OCI-LY7 (cell line): ENCODE measurements around the gene TTLL3. TPM values are rescaled to one million over a fixed set of nuclear protein-coding genes. Genes with fewer than 3 reads are reported as not detected.
A peak's percentile ranks its signal among the peaks of the same experiment; 100 is the strongest.

ENCODE experiments used
- BruUV-seq: library from RNA; stranded (reverse); fragments of 400-500 nt; replicated peaks from 2 replicates; lab custom pipeline; 2021; lab: Mats Ljungman, UMichigan
- CTCF ChIA-PET: fragments of 300-600 bp; sonication (Branson Sonifier 250); formaldehyde crosslinking; loops from one replicate; lab custom pipeline; 2022; ENCODE audit warnings: antibody characterized with exemption; ENCODE audit not compliant: unreplicated experiment; lab: Charles Lee
- POLR2A ChIA-PET: fragments of 300-600 bp; sonication (Branson Sonifier 250); formaldehyde crosslinking; loops from one replicate; lab custom pipeline; 2022; ENCODE audit warnings: antibody characterized with exemption; lab: Charles Lee
- DNase-seq: peaks from one replicate; pipeline ENCODE4 v3.0.0-alpha.2; 2015; ENCODE audit warnings: low spot score
- H2AFZ ChIP-seq: fragments of 200-600 bp; sonication (generic), shearing (Covaris generic); 2 replicates; pipeline ENCODE4 v1.6.1; 2014; ENCODE audit warnings: mild to moderate bottlenecking, antibody characterized with exemption, low read length, moderate library complexity
- H3K27ac ChIP-seq: fragments of 200-600 bp; sonication (generic); 2 replicates; pipeline ENCODE4 v1.5.1; 2014; ENCODE audit warnings: mixed run types, low read depth, mild to moderate bottlenecking, moderate library complexity, low read length, inconsistent platforms; ENCODE audit not compliant: poor library complexity, severe bottlenecking
- H3K36me3 ChIP-seq: fragments of 200-600 bp; sonication (generic); 2 replicates; pipeline ENCODE4 v1.6.1; 2014; ENCODE audit warnings: mild to moderate bottlenecking, antibody characterized with exemption, low read length, moderate library complexity, mixed read lengths; ENCODE audit not compliant: insufficient read depth
- H3K4me1 ChIP-seq: fragments of 200-600 bp; sonication (generic); 2 replicates; pipeline ENCODE4 v1.5.1; 2014; ENCODE audit warnings: mild to moderate bottlenecking, low read length; ENCODE audit not compliant: insufficient read depth, poor library complexity, severe bottlenecking
- H3K4me2 ChIP-seq: fragments of 200-600 bp; sonication (generic); 2 replicates; pipeline ENCODE4 v1.6.1; 2014; ENCODE audit warnings: mild to moderate bottlenecking, low read length
- H3K4me3 ChIP-seq: fragments of 200-600 bp; sonication (generic); 2 replicates; pipeline ENCODE4 v1.5.1; 2014; ENCODE audit warnings: mild to moderate bottlenecking, low read depth, low read length; ENCODE audit not compliant: poor library complexity, severe bottlenecking
- H3K79me2 ChIP-seq: fragments of 200-600 bp; sonication (generic); 2 replicates; pipeline ENCODE4 v1.6.1; 2016; ENCODE audit warnings: low read depth, mild to moderate bottlenecking, low read length, moderate library complexity, mixed read lengths; ENCODE audit not compliant: insufficient read depth
- H3K9me2 ChIP-seq: fragments of 200-600 bp; sonication (generic); 2 replicates; pipeline ENCODE4 v1.6.1; 2016; ENCODE audit warnings: mild to moderate bottlenecking, low read length, mixed read lengths; ENCODE audit not compliant: insufficient read depth
- H3K9me3 ChIP-seq: fragments of 200-600 bp; sonication (generic); 2 replicates; pipeline ENCODE4 v1.6.1; 2014; ENCODE audit warnings: mild to moderate bottlenecking, mixed run types, low read length, mixed read lengths
- H4K20me1 ChIP-seq: fragments of 200-600 bp; sonication (generic); 2 replicates; pipeline ENCODE4 v1.6.1; 2014; ENCODE audit warnings: mild to moderate bottlenecking, antibody characterized with exemption, low read length, moderate library complexity, mixed read lengths; ENCODE audit not compliant: insufficient read depth
- EZH2phosphoT487 ChIP-seq: fragments of 200-600 bp; sonication (generic); IDR thresholded peaks from 2 replicates; pipeline ENCODE4 v1.6.1; 2018; ENCODE audit warnings: low read depth, borderline replicate concordance, mild to moderate bottlenecking, mixed run types, antibody characterized with exemption, low read length, moderate library complexity, mixed read lengths
- intact Hi-C: fragments of 100-400 bp; cut with micrococcal nuclease; formaldehyde crosslinking; loops from one replicate; pipeline ENCODE4 v1.10.0; 2022; ENCODE audit not compliant: unreplicated experiment
- total RNA-seq, 2 experiments: library from RNA; depleted of rRNA in 1 of 2; stranded (reverse); fragments of >200 nt in 1 of 2; shearing (Covaris generic) in 1 of 2; gene quantifications; 2 replicates each; pipeline ENCODE4 v1.2.3, GENCODE V29; 2014 to 2022
- TF ChIP-seq, protein P1 (sequence below): fragments of 200-600 bp; sonication (generic); conservative IDR thresholded peaks from 2 replicates; pipeline ENCODE4 v1.5.1; 2014; ENCODE audit warnings: mild to moderate bottlenecking, antibody characterized with exemption, low read length, moderate library complexity, mixed read lengths

The TTLL3 gene
- total RNA-seq, 2 experiments from 2014 or later = 65.4 to 127 TPM

GRCh38 chr3:9841015-9841414, 31.0 kb downstream of the TTLL3 start:
- BruUV-seq = no TSS peak
- CTCF ChIA-PET = interaction anchor here (0.6 to 0.8 kb wide), 2 partner anchors 8 to 480 kb away, joined by 3 read pairs; no protein-coding TSS in a partner anchor
- no peaks in the 10 kb centered on the region for H3K9me2 ChIP-seq

GRCh38 chr3:9843715-9844438, 33.8 kb downstream of the TTLL3 start, which contains the start of gene RPUSD3:
Gene RPUSD3 (minus strand): TSS chr3:9844008. CDS start chr3:9843990, 18 bp downstream.
- CTCF ChIA-PET = interaction anchor here (1.6 kb wide), 1 partner anchor 35 kb away, joined by 3 read pairs; no protein-coding TSS in a partner anchor
- peaks cover 16% of the 10 kb centered on the region for H3K4me1 ChIP-seq
- intact Hi-C loops = loop anchor here (5.0 kb wide), 2 partner anchors 88 to 478 kb away; partner anchors contain the start of genes CRELD1 and SEC13
- no peaks in the 10 kb centered on the region for H3K9me3 ChIP-seq
- peak within 1 kb of the TSS; percentile 99 for H2AFZ ChIP-seq
- TF ChIP-seq, protein P1, sequence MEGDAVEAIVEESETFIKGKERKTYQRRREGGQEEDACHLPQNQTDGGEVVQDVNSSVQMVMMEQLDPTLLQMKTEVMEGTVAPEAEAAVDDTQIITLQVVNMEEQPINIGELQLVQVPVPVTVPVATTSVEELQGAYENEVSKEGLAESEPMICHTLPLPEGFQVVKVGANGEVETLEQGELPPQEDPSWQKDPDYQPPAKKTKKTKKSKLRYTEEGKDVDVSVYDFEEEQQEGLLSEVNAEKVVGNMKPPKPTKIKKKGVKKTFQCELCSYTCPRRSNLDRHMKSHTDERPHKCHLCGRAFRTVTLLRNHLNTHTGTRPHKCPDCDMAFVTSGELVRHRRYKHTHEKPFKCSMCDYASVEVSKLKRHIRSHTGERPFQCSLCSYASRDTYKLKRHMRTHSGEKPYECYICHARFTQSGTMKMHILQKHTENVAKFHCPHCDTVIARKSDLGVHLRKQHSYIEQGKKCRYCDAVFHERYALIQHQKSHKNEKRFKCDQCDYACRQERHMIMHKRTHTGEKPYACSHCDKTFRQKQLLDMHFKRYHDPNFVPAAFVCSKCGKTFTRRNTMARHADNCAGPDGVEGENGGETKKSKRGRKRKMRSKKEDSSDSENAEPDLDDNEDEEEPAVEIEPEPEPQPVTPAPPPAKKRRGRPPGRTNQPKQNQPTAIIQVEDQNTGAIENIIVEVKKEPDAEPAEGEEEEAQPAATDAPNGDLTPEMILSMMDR = no peak
- no peak for TF ChIP-seq EZH2phosphoT487
- H3K27ac ChIP-seq = peak within 1 kb of the TSS; percentile 15
- no peaks in the 10 kb centered on the region for H3K9me2 ChIP-seq
- H3K4me3 ChIP-seq = peak within 1 kb of the TSS; percentile 85
- peaks cover 32% of the 10 kb centered on the region for H3K36me3 ChIP-seq
- POLR2A ChIA-PET = interaction anchor here (0.8 kb wide), 2 partner anchors 10 to 88 kb away, joined by 3 to 4 read pairs; no protein-coding TSS in a partner anchor
- DNase-seq = peak; percentile 95
- no peaks in the 10 kb centered on the region for H4K20me1 ChIP-seq
- no TSS peak for BruUV-seq
- H3K79me2 ChIP-seq = no peaks in the 10 kb centered on the region; the same call in 1 of the 2 replicates
- H3K4me2 ChIP-seq = peak within 1 kb of the TSS; percentile 78

More at GRCh38 chr3:9841015-9841414, 31.0 kb downstream of the TTLL3 start:
- H3K36me3 ChIP-seq = peaks cover 53% of the 10 kb centered on the region
- H3K79me2 ChIP-seq = no peaks in the 10 kb centered on the region; the same call in 1 of the 2 replicates
- H4K20me1 ChIP-seq = no peaks in the 10 kb centered on the region
- H3K27ac ChIP-seq = no peak overlapping the region
- H3K9me3 ChIP-seq = no peaks in the 10 kb centered on the region
- intact Hi-C loops = loop anchor here (5.0 kb wide), 2 partner anchors 91 to 481 kb away; partner anchors contain the start of genes CRELD1 and SEC13
- no peak overlapping the region for H3K4me3 ChIP-seq
- TF ChIP-seq, protein P1 = no peak
- TF ChIP-seq EZH2phosphoT487 = no peak
- H3K4me1 ChIP-seq = peaks cover 16% of the 10 kb centered on the region
- no peak for DNase-seq
- POLR2A ChIA-PET = interaction anchor here (0.7 to 1.2 kb wide), 3 partner anchors 8 to 35 kb away, joined by 3 to 5 read pairs (median 3); no protein-coding TSS in a partner anchor
- H3K4me2 ChIP-seq = no peak overlapping the region
- H2AFZ ChIP-seq = no peak overlapping the region
